ENCODE measurements around the gene PSMD13.
"Not testable (repeated sequence)": the region's sequence is repeated elsewhere in the genome, so short reads cannot be mapped to it uniquely, and the experiment has no call there.

PSMD13 gene

GRCh38 chr11:236774-237767 lies at the start of gene PSMD13:
Gene PSMD13 (plus strand): TSS chr11:236976. CDS start chr11:237050, 74 bp downstream.
- Histone ChIP-seq H3K4me3 (ENCODE audit: low read length) (peak within 1 kb of the TSS; percentile 99), H3K79me2 (ENCODE audit: control insufficient read depth, low read length) (peaks cover 61% of the 10 kb centered on the region), H3K4me1 (ENCODE audit: control insufficient read depth, low read length) (peaks cover 20% of the 10 kb centered on the region), H3K27ac (ENCODE audit: low read depth, low read length) (peak within 1 kb of the TSS; percentile 91), H3K9me2 (replicated peaks; ENCODE audit: control insufficient read depth, low read length) (no peaks in the 10 kb centered on the region), H3K4me2 (ENCODE audit: low read length) (peak within 1 kb of the TSS; percentile 99), H4K20me1 (ENCODE audit: control insufficient read depth, insufficient read depth, low read depth, low read length) (no peaks in the 10 kb centered on the region; the same call in 1 of the 2 replicates), H3K36me3 (ENCODE audit: control insufficient read depth, low read length) (peaks cover 38% of the 10 kb centered on the region), H3F3A (ENCODE audit: control insufficient read depth, insufficient read depth) (peaks cover 3% of the 10 kb centered on the region; the same call in 1 of the 2 replicates), H3K9me3 (ENCODE audit: control insufficient read depth, insufficient read depth, low read length) (no peaks in the 10 kb centered on the region), H3K27me3 (ENCODE audit: control insufficient read depth, low read length) (no peaks in the 10 kb centered on the region)
- TF ChIP-seq EZH2phosphoT487 (IDR thresholded peaks at IDR 0.05; ENCODE audit: borderline replicate concordance, low read length) = no peak

GRCh38 chr11:189200-189783 lies 47.5 kb upstream of the PSMD13 start:
- not testable (repeated sequence) for H3K27ac ChIP-seq (ENCODE audit: low read depth, low read length); H3K9me2 ChIP-seq (replicated peaks; ENCODE audit: control insufficient read depth, low read length); H3F3A ChIP-seq (ENCODE audit: control insufficient read depth, insufficient read depth); H3K36me3 ChIP-seq (ENCODE audit: control insufficient read depth, low read length); H3K4me1 ChIP-seq (ENCODE audit: control insufficient read depth, low read length); H3K9me3 ChIP-seq (ENCODE audit: control insufficient read depth, insufficient read depth, low read length); H3K4me3 ChIP-seq (ENCODE audit: low read length); H4K20me1 ChIP-seq (ENCODE audit: control insufficient read depth, insufficient read depth, low read depth, low read length); H3K79me2 ChIP-seq (ENCODE audit: control insufficient read depth, low read length); H3K27me3 ChIP-seq (ENCODE audit: control insufficient read depth, low read length); H3K4me2 ChIP-seq (ENCODE audit: low read length)
- TF ChIP-seq CTCF (IDR thresholded peaks at IDR 0.05; ENCODE audit: low read depth, low read length, poor library complexity, severe bottlenecking) = peak; percentile 10

- H3K4me1 ChIP-seq (ENCODE audit: control insufficient read depth, low read length); H4K20me1 ChIP-seq (ENCODE audit: control insufficient read depth, insufficient read depth, low read depth, low read length); H3K4me2 ChIP-seq (ENCODE audit: low read length); H3K79me2 ChIP-seq (ENCODE audit: control insufficient read depth, low read length); H3F3A ChIP-seq (ENCODE audit: control insufficient read depth, insufficient read depth); H3K27ac ChIP-seq (ENCODE audit: low read depth, low read length); H3K4me3 ChIP-seq (ENCODE audit: low read length); H3K9me3 ChIP-seq (ENCODE audit: control insufficient read depth, insufficient read depth, low read length); H3K36me3 ChIP-seq (ENCODE audit: control insufficient read depth, low read length); H3K9me2 ChIP-seq (replicated peaks; ENCODE audit: control insufficient read depth, low read length); H3K27me3 ChIP-seq (ENCODE audit: control insufficient read depth, low read length): not testable (repeated sequence)
- TF ChIP-seq CTCF (IDR thresholded peaks at IDR 0.05; ENCODE audit: low read depth, low read length, poor library complexity, severe bottlenecking) = peak; percentile 19
Observed at GRCh38 chr11:189843-190311, 46.9 kb upstream of the PSMD13 start.

GRCh38 chr11:190546-190945 lies 46.2 kb upstream of the PSMD13 start:
- not testable (repeated sequence) for H3K79me2 ChIP-seq (ENCODE audit: control insufficient read depth, low read length); H3K4me2 ChIP-seq (ENCODE audit: low read length); H3K36me3 ChIP-seq (ENCODE audit: control insufficient read depth, low read length); H4K20me1 ChIP-seq (ENCODE audit: control insufficient read depth, insufficient read depth, low read depth, low read length); H3K4me3 ChIP-seq (ENCODE audit: low read length); H3K27me3 ChIP-seq (ENCODE audit: control insufficient read depth, low read length); H3K4me1 ChIP-seq (ENCODE audit: control insufficient read depth, low read length); H3F3A ChIP-seq (ENCODE audit: control insufficient read depth, insufficient read depth); H3K27ac ChIP-seq (ENCODE audit: low read depth, low read length); H3K9me2 ChIP-seq (replicated peaks; ENCODE audit: control insufficient read depth, low read length); H3K9me3 ChIP-seq (ENCODE audit: control insufficient read depth, insufficient read depth, low read length)
